Small intestine (tissue), 7 donors: Measurements from ENCODE around the gene MEGF11. TPM values are rescaled to one million over a fixed set of nuclear protein-coding genes. Genes with fewer than 3 reads are reported as not detected.

Source experiments
- DNase-seq, 2 donors: peaks; one replicate each; pipeline versions ENCODE4 v3.0.0 to v3.0.0-alpha.2; 2013
- FAIRE-seq: peaks from 2 replicates; lab custom pipeline; 2012; peaks lifted over from hg19 to GRCh38; lab: Jason Lieb, UNC
- H3K27ac ChIP-seq, 3 donors: one replicate each; pipeline ENCODE4 v1.5.1; 2013; ENCODE audit warnings: low read length in 2 of 3, mild to moderate bottlenecking in 2 of 3, control low read depth in 1 of 3, inconsistent platforms in 1 of 3, low read depth in 1 of 3, moderate library complexity in 1 of 3
- H3K27me3 ChIP-seq, 3 donors: one replicate each; pipeline ENCODE4 v1.6.1; 2013; ENCODE audit warnings: low read length in 3 of 3, inconsistent platforms in 1 of 3; ENCODE audit not compliant: control insufficient read depth in 3 of 3, insufficient read depth in 3 of 3
- H3K36me3 ChIP-seq, 3 donors: one replicate each; pipeline ENCODE4 v1.6.1; 2013; ENCODE audit warnings: low read length in 3 of 3, inconsistent platforms in 1 of 3, low read depth in 1 of 3, mild to moderate bottlenecking in 1 of 3, moderate library complexity in 1 of 3; ENCODE audit not compliant: control insufficient read depth in 3 of 3, insufficient read depth in 2 of 3
- H3K4me1 ChIP-seq, 3 donors: one replicate each; pipeline ENCODE4 v1.6.1; 2013; ENCODE audit warnings: low read length in 2 of 3, inconsistent platforms in 1 of 3, low read depth in 1 of 3, mild to moderate bottlenecking in 1 of 3, moderate library complexity in 1 of 3; ENCODE audit not compliant: control insufficient read depth in 3 of 3, insufficient read depth in 2 of 3
- H3K4me3 ChIP-seq, 3 donors: one replicate each; pipeline ENCODE4 v1.5.1; 2013; ENCODE audit warnings: low read length in 3 of 3, control low read depth in 1 of 3, inconsistent platforms in 1 of 3, low read depth in 1 of 3, mild to moderate bottlenecking in 1 of 3, moderate library complexity in 1 of 3
- H3K9me3 ChIP-seq, 2 donors: one replicate each; pipeline ENCODE4 v1.6.1; 2013; ENCODE audit warnings: low read depth in 1 of 2, low read length in 1 of 2; ENCODE audit not compliant: control insufficient read depth in 2 of 2, insufficient read depth in 1 of 2
- WGBS, 3 donors: extraction: QIAGEN DNeasy Blood & Tissue Kit; methylation state at CpG; one replicate each; pipeline ENCODE4 v1.1.7; 2013; 5-methylcytosine and 5-hydroxymethylcytosine counted together
- polyA plus RNA-seq, 4 donors: library from polyadenylated mRNA; stranded (reverse) in 3 of 4; unstranded in 1 of 4; fragments of 200-250 nt in 3 of 4; fragments of 120-200 nt in 1 of 4; gene quantifications; one replicate each; pipeline versions ENCODE4 v1.2.1 to v1.2.3, GENCODE V29; 2013
- donor health status: healthy with polysubstance abuse.
- donor health status: control.
- donor health status: control.
- donor health status: Bipolar disorder and iron deficiency.
- donor health status: healthy.

The MEGF11 gene
- polyA plus RNA-seq, 4 donors = 0.24 to 0.41 TPM; not detected in 2

DNA sequence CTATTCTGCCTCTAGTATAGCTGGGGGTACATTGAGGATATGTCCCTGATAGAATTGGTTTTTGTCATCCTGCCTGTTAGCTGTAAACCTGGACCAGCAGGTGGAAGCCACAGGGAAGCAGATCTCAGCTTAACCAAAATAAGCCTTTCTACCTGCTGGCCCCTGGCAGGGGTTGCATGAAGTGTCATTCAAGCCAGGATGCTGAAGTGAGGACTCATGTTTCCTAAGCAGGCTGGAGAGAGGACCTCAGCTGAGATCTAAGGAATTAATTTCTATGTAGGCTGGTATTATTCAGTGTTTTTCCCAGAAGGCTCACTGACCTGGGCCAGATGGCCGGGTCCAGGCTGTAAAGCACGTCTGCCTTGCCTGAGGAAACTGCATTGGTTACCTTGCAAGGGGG is 128.9 kb downstream of the MEGF11 start:
- WGBS, 3 donors = 65 to 81% (median 79%) methylated on average over 2 of the region's 2 CpGs

DNA sequence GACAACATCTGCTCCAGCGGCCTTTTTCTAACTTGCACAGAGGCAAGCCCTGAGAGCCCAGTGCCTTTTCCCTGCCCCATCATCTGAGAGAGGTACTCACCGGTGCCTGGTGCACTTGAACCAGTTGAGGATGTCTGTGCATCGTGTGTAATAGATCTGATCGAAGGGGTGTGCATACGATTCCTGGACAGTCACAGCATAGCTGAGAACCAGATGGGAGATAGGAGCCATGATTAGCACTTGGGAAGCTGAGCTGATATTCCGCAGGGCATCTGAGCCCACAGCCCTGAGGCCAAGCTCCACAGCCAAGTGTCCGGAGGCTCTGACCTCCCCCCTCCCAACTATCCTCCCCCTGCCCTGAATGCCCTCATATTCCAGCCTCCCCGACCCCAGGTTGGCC is 129.8 kb downstream of the MEGF11 start:
- WGBS, 3 donors = 79 to 87% (median 84%) methylated on average over 8 of the region's 8 CpGs
- Histone ChIP-seq H3K4me3 (no peak overlapping the region), H3K36me3 (no peaks in the 10 kb centered on the region), H3K4me1 (no peaks in the 10 kb centered on the region), H3K9me3 (no peaks in the 10 kb centered on the region), H3K27me3 (peaks cover 0 to 6% (median 0%) of the 10 kb centered on the region in 3 donors), H3K27ac (no peak overlapping the region)
- no peak for FAIRE-seq
- no peak for DNase-seq

More for the DNA sequence above, 128.9 kb downstream of the MEGF11 start:
- Histone ChIP-seq H3K27ac (no peak overlapping the region), H3K36me3 (no peaks in the 10 kb centered on the region), H3K4me1 (no peaks in the 10 kb centered on the region), H3K4me3 (no peak overlapping the region), H3K9me3 (no peaks in the 10 kb centered on the region), H3K27me3 (peaks cover 0 to 6% (median 2%) of the 10 kb centered on the region in 3 donors)
- no peak for FAIRE-seq
- DNase-seq = no peak

DNA sequence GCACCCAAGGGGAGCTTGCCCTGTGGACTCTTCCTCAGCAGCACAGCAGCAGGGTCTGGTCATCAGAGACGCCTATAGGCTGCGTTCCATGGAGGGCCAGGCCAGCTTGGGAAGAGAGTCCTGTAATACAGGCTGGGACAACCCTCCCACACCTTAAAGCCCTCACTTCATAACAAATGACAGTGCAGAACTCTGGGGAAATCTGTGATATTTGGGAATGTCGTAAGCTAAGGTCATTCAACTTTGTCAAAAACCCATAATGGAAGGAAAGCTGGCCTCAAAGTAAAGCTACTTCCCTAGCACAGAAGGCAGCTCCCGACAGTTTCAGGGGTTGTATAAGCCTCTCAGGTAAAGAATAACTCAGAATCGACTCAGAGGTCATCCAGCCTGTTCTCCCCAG is 133.1 kb downstream of the MEGF11 start:
- Histone ChIP-seq H3K27me3 (peaks cover 0 to 6% (median 0%) of the 10 kb centered on the region in 3 donors), H3K4me3 (no peak overlapping the region), H3K36me3 (no peaks in the 10 kb centered on the region), H3K27ac (no peak overlapping the region), H3K9me3 (no peaks in the 10 kb centered on the region), H3K4me1 (peaks cover 0 to 4% (median 0%) of the 10 kb centered on the region in 3 donors)
- FAIRE-seq (no peak), DNase-seq (no peak)
- WGBS, 3 donors = 71 to 78% (median 74%) methylated on average over 5 of the region's 5 CpGs

DNA sequence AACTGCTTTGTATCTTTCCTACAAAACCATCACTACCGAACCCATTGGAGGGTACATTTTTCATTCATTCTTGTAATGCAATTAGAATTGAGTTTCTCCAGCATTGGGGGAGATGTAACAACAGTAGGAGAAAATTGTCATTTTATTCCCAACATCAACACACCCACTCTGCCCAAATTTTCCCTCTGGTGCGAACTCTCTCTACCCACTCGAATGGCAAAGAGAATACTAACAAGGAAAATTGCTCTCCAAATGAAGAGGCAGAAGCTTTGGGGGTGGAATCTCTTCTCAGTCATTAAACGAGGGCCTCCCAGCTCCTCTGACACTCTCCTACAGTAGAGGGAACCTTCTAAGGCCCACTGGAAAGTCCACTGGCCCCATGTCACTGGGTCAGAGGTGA is 135.7 kb downstream of the MEGF11 start:
- peaks cover 0 to 4% (median 0%) of the 10 kb centered on the region in 3 donors for H3K4me1 ChIP-seq

DNA sequence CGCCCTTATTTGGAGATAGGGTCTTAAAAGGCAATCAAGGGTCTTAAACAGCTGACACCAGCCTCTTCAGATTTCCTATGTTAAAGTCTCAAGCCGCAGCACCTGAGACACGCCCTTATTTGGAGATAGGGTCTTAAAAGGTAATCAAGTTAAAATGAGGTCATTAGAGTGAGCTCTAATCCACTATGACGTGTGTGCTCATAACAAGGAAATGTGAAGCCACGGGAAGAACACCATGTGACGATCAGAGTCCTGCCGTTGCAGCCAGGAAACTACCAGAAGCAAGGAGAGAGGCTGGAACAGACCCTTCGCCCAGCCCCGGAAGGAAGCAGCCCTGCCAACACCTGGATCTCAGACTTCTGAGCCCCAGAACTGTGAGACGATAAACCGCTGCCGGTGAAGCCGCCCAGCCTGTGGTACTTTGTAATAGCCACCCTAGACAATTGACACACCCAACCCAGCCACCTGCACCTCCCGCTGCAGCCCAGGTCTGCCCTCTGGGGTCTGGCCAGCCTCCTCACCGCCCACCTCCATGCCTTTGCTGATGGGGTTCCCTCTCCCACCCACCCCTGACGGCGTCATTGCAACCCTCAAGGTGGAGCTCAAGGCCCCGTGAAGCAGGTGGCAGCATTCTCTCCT is 137.9 kb downstream of the MEGF11 start:
- Histone ChIP-seq H3K27ac (no peak overlapping the region), H3K4me3 (no peak overlapping the region), H3K36me3 (no peaks in the 10 kb centered on the region), H3K9me3 (no peaks in the 10 kb centered on the region), H3K4me1 (peaks cover 0 to 4% (median 0%) of the 10 kb centered on the region in 3 donors), H3K27me3 (peaks cover 0 to 10% (median 0%) of the 10 kb centered on the region in 3 donors)
- FAIRE-seq (no peak), DNase-seq (peak; percentile 69 to 84)
- WGBS, 3 donors = 13 to 37% (median 35%) methylated on average over 18 of the region's 18 CpGs

More for the DNA sequence above, 135.7 kb downstream of the MEGF11 start:
- H3K4me3 ChIP-seq = no peak overlapping the region
- WGBS, 3 donors = 83 to 87% (median 86%) methylated on average over 4 of the region's 4 CpGs
- H3K27me3 ChIP-seq = peaks cover 0 to 6% (median 0%) of the 10 kb centered on the region in 3 donors
- no peak for DNase-seq
- no peak for FAIRE-seq
- no peaks in the 10 kb centered on the region for H3K36me3 ChIP-seq
- H3K27ac ChIP-seq = no peak overlapping the region
- H3K9me3 ChIP-seq = no peaks in the 10 kb centered on the region

DNA sequence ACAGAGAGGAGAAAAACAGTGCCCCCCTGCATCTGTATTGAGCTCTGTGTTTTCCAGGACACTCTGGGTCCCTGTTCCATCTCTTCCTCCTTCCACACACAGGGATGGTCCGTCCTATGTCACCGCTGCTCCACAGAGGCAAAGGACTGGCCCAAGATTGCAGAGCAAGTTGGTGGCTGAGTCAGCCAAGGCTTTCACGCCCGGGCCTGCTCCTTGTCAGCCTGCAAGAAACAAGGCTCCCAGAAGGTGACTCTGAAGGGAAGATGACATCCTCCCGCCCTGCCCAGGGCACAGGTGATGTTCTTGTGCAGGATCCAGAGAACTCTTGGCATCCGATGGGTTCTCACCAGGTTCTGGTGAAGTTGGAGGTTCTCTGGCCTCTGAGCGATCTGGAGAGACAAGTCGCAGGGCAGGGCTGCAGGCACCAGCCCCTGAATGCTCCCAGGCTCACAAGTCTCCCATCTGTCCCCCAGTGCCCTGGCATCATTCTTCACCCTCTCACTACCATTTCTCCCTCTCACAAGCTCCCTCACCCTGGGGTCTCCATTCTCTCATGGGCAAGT is 138.6 kb downstream of the MEGF11 start:
- Histone ChIP-seq H3K27me3 (peaks cover 0 to 10% (median 0%) of the 10 kb centered on the region in 3 donors), H3K9me3 (no peaks in the 10 kb centered on the region), H3K4me1 (peaks cover 0 to 4% (median 0%) of the 10 kb centered on the region in 3 donors), H3K36me3 (no peaks in the 10 kb centered on the region), H3K4me3 (no peak overlapping the region), H3K27ac (no peak overlapping the region)
- DNase-seq (no peak), FAIRE-seq (no peak)
- WGBS, 3 donors = 87 to 89% (median 88%) methylated on average over 8 of the region's 8 CpGs

DNA sequence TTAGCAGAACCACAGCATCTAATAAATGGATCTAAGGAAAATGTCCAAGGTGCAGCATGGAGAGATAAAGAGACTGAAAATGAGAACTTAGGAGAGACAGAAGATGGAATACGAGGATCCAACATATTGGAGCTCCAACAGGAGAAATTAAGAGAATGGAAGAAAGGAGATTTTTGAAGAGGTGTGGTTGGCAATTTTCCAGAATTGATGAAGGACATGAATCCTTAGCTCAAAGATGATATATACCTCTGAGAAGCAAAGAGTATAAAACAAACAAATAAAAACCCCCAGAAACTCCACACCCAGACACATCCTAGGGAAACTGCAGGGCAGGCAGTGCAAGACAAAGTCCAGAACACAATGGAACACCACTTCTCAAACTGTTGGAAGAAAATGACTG is 141.2 kb downstream of the MEGF11 start:
- WGBS, 3 donors = 60 to 81% (median 63%) methylated on average over 1 of the region's 1 CpG

DNA sequence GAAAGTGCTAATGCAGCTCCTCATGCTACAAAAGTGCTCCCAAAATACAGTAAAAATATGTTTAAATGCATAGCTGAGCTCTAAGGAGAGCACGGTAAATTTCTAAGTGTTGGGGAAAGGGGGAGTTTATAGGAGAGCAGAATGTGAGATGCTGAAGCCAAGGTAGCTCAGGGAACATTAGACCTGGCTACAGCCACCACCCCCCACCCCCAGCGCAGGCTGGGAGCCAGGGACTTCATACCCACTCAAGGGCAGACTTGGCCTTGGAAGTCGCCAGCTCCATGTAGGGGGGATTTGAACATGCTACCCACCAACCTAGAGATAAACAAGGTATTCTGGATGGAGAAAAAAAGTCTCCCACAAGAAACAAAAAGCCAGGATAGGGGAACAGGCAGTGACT is 142.2 kb downstream of the MEGF11 start:
- H3K27me3 ChIP-seq = peaks cover 0 to 30% (median 7%) of the 10 kb centered on the region in 3 donors
- H3K27ac ChIP-seq = no peak overlapping the region
- 89 to 93% (median 91%) methylated on average over 3 of the region's 3 CpGs for WGBS, 3 donors
- peaks cover 0 to 4% (median 0%) of the 10 kb centered on the region in 3 donors for H3K4me1 ChIP-seq
- no peaks in the 10 kb centered on the region for H3K9me3 ChIP-seq
- H3K36me3 ChIP-seq = no peaks in the 10 kb centered on the region
- DNase-seq = no peak
- H3K4me3 ChIP-seq = no peak overlapping the region
- FAIRE-seq = no peak

More for the DNA sequence above, 141.2 kb downstream of the MEGF11 start:
- Histone ChIP-seq H3K36me3 (no peaks in the 10 kb centered on the region), H3K4me3 (no peak overlapping the region), H3K4me1 (peaks cover 0 to 4% (median 0%) of the 10 kb centered on the region in 3 donors), H3K9me3 (no peaks in the 10 kb centered on the region), H3K27me3 (peaks cover 0 to 26% (median 4%) of the 10 kb centered on the region in 3 donors), H3K27ac (no peak overlapping the region)
- FAIRE-seq = no peak
- DNase-seq = no peak
